ENCODE results near the gene VMAC.

The VMAC gene

DNA sequence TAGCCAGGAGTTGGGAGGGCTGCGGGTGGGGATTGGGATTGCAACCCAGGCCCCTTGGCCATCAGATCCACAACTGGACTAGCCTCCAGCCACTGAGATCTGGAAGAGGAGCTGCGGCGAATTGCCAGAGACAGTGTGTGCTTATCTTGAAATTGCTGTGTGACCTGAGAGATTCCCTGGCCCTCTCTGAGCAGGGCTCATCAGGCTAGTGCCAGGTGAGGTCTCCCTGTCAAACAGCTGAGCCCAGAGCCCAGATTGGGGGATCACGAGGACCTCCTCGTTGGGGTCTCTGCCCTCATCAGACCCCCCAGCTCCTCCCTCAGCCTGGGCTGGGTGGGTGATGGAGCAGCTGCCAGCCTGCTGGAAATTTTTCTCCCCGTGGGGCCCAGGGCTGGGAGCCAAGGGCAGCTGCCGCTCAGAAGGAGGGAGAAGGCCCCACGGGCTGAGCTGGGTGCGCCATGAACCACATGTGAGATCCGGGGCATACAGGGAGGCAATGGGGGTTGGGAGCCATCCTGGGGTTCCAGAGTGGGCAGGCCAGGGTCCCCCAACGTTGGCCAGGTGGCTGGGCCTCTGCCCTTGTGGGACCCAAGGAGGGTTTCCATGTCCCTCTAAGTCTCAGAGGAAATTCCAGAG lies 41.5 kb upstream of the VMAC start:
- ATAC-seq (ENCODE audit: insufficient read depth, low read depth) = no peak
- Histone ChIP-seq H3K27ac (ENCODE audit: low read length) (no peak overlapping the region), H3K4me2 (ENCODE audit: insufficient read depth, low read length) (no peak overlapping the region), H3K9ac (ENCODE audit: low read depth, low read length) (no peak overlapping the region), H3K79me2 (ENCODE audit: insufficient read depth, low read length) (no peaks in the 10 kb centered on the region), H3K27me3 (ENCODE audit: insufficient read depth, low read length, poor library complexity) (no peaks in the 10 kb centered on the region), H3K36me3 (ENCODE audit: insufficient read depth, low read length) (no peaks in the 10 kb centered on the region), H3K9me3 (ENCODE audit: insufficient read depth, low read length, severe bottlenecking) (no peaks in the 10 kb centered on the region), H3K4me1 (ENCODE audit: insufficient read depth, low read length) (no peaks in the 10 kb centered on the region), H3K4me3 (ENCODE audit: low read depth in 1 of 2, low read length in 2 of 2) (no peak overlapping the region), H4K20me1 (ENCODE audit: insufficient read depth, low read length) (no peaks in the 10 kb centered on the region), H2AFZ (ENCODE audit: low read depth, low read length) (no peak overlapping the region)
- DNase-seq = no peak
- no peak for TF ChIP-seq EZH2 (IDR thresholded peaks at IDR 0.05; ENCODE audit: borderline replicate concordance, low read depth, low read length, severe bottlenecking)
- TF ChIP-seq, protein P1, sequence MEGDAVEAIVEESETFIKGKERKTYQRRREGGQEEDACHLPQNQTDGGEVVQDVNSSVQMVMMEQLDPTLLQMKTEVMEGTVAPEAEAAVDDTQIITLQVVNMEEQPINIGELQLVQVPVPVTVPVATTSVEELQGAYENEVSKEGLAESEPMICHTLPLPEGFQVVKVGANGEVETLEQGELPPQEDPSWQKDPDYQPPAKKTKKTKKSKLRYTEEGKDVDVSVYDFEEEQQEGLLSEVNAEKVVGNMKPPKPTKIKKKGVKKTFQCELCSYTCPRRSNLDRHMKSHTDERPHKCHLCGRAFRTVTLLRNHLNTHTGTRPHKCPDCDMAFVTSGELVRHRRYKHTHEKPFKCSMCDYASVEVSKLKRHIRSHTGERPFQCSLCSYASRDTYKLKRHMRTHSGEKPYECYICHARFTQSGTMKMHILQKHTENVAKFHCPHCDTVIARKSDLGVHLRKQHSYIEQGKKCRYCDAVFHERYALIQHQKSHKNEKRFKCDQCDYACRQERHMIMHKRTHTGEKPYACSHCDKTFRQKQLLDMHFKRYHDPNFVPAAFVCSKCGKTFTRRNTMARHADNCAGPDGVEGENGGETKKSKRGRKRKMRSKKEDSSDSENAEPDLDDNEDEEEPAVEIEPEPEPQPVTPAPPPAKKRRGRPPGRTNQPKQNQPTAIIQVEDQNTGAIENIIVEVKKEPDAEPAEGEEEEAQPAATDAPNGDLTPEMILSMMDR (IDR thresholded peaks at IDR 0.05; ENCODE audit: borderline replicate concordance, extremely low read depth, low read length, poor library complexity, severe bottlenecking) = no peak

DNA sequence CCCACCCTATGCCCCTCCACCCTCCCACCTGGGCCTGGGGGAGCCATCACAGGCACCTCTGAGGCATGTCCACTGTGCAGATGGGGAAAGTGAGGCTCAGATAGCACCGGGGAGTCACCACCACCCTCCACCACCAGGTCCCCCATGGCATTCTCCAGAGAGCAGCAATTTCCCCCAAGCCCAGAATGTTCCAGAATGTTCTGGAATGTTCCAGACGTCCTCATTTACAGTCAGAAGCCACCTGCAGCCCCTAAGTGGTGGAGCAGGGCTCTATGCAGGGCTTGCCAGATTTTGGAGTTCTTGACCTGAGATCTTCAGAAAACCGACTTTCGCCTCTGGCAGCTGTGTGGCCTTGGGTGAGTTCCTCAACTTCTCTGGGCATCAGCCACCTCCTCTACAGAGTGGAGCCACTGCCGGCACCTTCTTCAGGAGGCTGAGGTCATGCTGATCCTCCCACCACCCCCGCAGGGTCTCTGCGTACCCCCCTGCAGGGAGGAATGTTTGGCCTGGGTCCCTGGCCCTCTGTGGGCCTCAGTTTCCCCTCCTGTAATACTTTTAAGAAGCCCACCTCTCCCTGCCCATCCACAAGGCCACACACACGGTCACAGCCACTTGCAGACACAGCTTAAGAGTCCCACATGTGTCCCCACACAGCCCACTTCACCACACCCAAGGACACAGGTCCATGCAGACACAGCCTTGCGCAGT lies 40.5 kb upstream of the VMAC start:
- ATAC-seq (ENCODE audit: insufficient read depth, low read depth) = no peak
- no peaks in the 10 kb centered on the region for H4K20me1 ChIP-seq (ENCODE audit: insufficient read depth, low read length)

DNA sequence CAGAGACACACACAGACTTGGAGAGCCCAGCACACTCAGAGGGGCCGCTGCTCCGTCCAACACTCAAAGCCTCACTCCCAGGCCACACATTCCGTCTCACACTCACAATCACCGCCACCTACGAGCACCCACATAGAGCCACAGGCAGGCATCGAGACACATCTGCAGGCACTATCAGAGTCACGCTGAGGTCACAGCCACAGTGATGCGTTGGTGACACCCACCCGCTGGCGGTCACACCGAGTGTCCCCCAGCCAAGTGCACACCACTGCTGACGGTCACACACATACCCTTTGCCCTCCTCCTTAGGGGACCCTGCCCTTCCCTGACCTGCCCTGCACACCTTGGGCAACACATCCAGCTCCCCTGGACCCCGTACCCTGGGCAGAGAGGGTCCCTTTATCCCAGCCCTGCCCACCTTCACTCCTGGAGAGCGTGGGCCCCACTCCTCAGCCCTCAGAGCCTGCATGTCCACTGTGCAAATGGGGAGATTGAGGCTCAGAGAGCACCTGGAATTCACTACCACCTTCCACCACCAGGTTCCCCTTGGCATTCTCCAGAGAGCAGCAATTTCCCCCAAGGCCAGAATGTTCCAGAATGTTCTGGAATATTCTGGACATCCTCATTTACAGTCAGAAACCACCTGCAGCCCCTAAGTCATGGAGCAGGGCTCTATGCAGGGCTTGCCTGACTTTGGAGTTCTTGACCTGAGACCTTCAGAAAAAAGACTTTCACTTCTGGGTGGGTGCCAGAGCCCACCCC lies 39.8 kb upstream of the VMAC start:
- TF ChIP-seq, protein P1 (IDR thresholded peaks at IDR 0.05; ENCODE audit: borderline replicate concordance, extremely low read depth, low read length, poor library complexity, severe bottlenecking) = no peak
- no peak for TF ChIP-seq EZH2 (IDR thresholded peaks at IDR 0.05; ENCODE audit: borderline replicate concordance, low read depth, low read length, severe bottlenecking)
- Histone ChIP-seq H3K4me2 (ENCODE audit: insufficient read depth, low read length) (no peak overlapping the region), H3K27me3 (ENCODE audit: insufficient read depth, low read length, poor library complexity) (no peaks in the 10 kb centered on the region), H3K27ac (ENCODE audit: low read length) (no peak overlapping the region), H3K36me3 (ENCODE audit: insufficient read depth, low read length) (no peaks in the 10 kb centered on the region), H3K9me3 (ENCODE audit: insufficient read depth, low read length, severe bottlenecking) (no peaks in the 10 kb centered on the region), H3K4me3 (ENCODE audit: low read depth in 1 of 2, low read length in 2 of 2) (no peak overlapping the region), H3K9ac (ENCODE audit: low read depth, low read length) (no peak overlapping the region), H2AFZ (ENCODE audit: low read depth, low read length) (no peak overlapping the region), H3K4me1 (ENCODE audit: insufficient read depth, low read length) (no peaks in the 10 kb centered on the region), H3K79me2 (ENCODE audit: insufficient read depth, low read length) (no peaks in the 10 kb centered on the region), H4K20me1 (ENCODE audit: insufficient read depth, low read length) (no peaks in the 10 kb centered on the region)
- no peak for ATAC-seq (ENCODE audit: insufficient read depth, low read depth)
- DNase-seq = no peak

More for the DNA sequence above, 40.5 kb upstream of the VMAC start:
- TF ChIP-seq, protein P1 (IDR thresholded peaks at IDR 0.05; ENCODE audit: borderline replicate concordance, extremely low read depth, low read length, poor library complexity, severe bottlenecking) = no peak
- TF ChIP-seq EZH2 (IDR thresholded peaks at IDR 0.05; ENCODE audit: borderline replicate concordance, low read depth, low read length, severe bottlenecking) = no peak
- H3K4me3 ChIP-seq (ENCODE audit: low read depth in 1 of 2, low read length in 2 of 2) = no peak overlapping the region
- H3K4me2 ChIP-seq (ENCODE audit: insufficient read depth, low read length) = no peak overlapping the region
- no peaks in the 10 kb centered on the region for H3K9me3 ChIP-seq (ENCODE audit: insufficient read depth, low read length, severe bottlenecking)
- H2AFZ ChIP-seq (ENCODE audit: low read depth, low read length) = no peak overlapping the region
- H3K4me1 ChIP-seq (ENCODE audit: insufficient read depth, low read length) = no peaks in the 10 kb centered on the region
- no peak overlapping the region for H3K9ac ChIP-seq (ENCODE audit: low read depth, low read length)
- H3K36me3 ChIP-seq (ENCODE audit: insufficient read depth, low read length) = no peaks in the 10 kb centered on the region
- no peak overlapping the region for H3K27ac ChIP-seq (ENCODE audit: low read length)
- no peaks in the 10 kb centered on the region for H3K79me2 ChIP-seq (ENCODE audit: insufficient read depth, low read length)
- DNase-seq = no peak
- no peaks in the 10 kb centered on the region for H3K27me3 ChIP-seq (ENCODE audit: insufficient read depth, low read length, poor library complexity)
